H1 (cell line): Measurements from ENCODE around the gene RMRP. TPM values are rescaled to one million over a fixed set of nuclear protein-coding genes. Genes with fewer than 3 reads are reported as not detected.

Experiments
- EP300 ChIP-seq, 2 experiments: IDR thresholded peaks; 1 replicate in 1 of 2; 2 replicates in 1 of 2; pipeline ENCODE4 v1.6.1; 2011 to 2012; ENCODE audit warnings: low read depth in 2 of 2, low read length in 2 of 2, mild to moderate bottlenecking in 2 of 2, borderline replicate concordance in 1 of 2, inconsistent platforms in 1 of 2, moderate library complexity in 1 of 2
- polyA plus RNA-seq, 7 experiments: library from polyadenylated mRNA; depleted of rRNA in 3 of 7; stranded (reverse) in 5 of 7; unstranded in 2 of 7; fragments of >200 nt in 5 of 7; fragments of 200-250 nt in 2 of 7; gene quantifications; 1 replicate in 5 of 7; 2 replicates in 1 of 7; 4 replicates in 1 of 7; pipeline versions ENCODE4 v1.2.1 to v1.2.3, GENCODE V29; 2011 to 2013; ENCODE audit warnings: missing spikeins in 2 of 7, mixed read lengths in 2 of 7
- total RNA-seq: library from RNA; stranded (reverse); fragmentation: NEBNext Ultra II Directional; extraction: Animal tissue kit (Norgen Biotek cat#: 25700); gene quantifications from 2 replicates; pipeline ENCODE4 v1.2.1, GENCODE V29; 2021

RMRP gene
- total and polyA plus RNA-seq, 2 of the 8 experiments (the other 6 are each of a cell fraction or from before 2014, with no cell fraction given): 169 to 14,987 TPM

GRCh38 chr9:35650341-35651158 lies 7.3 kb downstream of the RMRP start, which contains the start of gene SIT1 (continued):
- TF ChIP-seq EP300 (IDR thresholded peaks at IDR 0.05; ENCODE audit: borderline replicate concordance in 1 of 2, low read depth in 2 of 2, low read length in 2 of 2): no peak
